ENCODE results near the gene NISCH.

DNA sequence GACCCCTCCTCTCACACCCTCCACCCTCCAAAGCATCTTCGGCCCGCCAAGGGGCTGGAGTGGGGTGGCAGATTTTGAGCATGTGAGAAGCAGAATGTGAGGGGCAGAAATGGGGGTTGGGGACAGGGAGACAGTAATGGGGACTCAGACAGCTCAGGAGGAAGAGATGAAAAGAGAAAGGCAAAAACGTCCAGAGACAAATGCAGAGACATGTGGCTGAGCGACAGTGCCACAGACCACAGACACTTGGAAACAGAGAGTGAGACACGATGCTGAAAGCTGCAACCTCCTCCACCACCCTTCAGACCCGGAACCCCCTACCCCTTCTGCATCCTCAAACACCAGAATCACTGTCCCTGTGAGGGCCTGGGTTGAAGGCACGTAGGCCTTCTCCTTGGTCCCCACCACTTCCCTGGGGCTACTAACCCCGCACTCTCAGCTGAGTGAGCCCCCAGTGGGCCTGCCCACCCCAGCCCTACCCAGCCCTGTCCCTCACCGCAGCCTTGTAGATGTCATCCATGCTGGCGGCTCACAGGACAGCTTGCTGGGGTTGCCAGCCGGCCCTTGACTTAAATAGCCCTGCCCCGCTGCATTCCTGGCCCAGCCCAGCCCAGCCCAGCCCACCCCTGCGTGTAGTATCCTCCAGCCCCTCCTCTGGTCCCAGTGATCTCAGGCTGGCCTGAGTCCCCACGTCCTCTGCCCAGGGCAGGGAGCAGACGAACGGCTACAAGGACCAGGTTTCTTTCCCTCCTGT, 1.7 kb upstream of the NISCH start, which contains the start of gene TNNC1:
- no peak for TF ChIP-seq EZH2phosphoT487 (IDR thresholded peaks at IDR 0.05; ENCODE audit: low read depth)
- TF ChIP-seq, protein P1, sequence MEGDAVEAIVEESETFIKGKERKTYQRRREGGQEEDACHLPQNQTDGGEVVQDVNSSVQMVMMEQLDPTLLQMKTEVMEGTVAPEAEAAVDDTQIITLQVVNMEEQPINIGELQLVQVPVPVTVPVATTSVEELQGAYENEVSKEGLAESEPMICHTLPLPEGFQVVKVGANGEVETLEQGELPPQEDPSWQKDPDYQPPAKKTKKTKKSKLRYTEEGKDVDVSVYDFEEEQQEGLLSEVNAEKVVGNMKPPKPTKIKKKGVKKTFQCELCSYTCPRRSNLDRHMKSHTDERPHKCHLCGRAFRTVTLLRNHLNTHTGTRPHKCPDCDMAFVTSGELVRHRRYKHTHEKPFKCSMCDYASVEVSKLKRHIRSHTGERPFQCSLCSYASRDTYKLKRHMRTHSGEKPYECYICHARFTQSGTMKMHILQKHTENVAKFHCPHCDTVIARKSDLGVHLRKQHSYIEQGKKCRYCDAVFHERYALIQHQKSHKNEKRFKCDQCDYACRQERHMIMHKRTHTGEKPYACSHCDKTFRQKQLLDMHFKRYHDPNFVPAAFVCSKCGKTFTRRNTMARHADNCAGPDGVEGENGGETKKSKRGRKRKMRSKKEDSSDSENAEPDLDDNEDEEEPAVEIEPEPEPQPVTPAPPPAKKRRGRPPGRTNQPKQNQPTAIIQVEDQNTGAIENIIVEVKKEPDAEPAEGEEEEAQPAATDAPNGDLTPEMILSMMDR (IDR thresholded peaks at IDR 0.05; ENCODE audit: low read depth, low read length) = no peak

All from OCI-LY3 (cell line).